GM12875 (cell line): Measurements from ENCODE around the gene PNKP.

ENCODE experiments used
- H3K4me3 ChIP-seq: one replicate; pipeline ENCODE4 v1.5.1; 2011; ENCODE audit warnings: low read depth, low read length, control low read depth
- CTCF ChIP-seq: IDR thresholded peaks from 2 replicates; pipeline ENCODE4 v1.5.1; 2011; ENCODE audit warnings: low read depth, mild to moderate bottlenecking, control low read depth, inconsistent platforms, low read length, moderate library complexity, borderline replicate concordance; ENCODE audit not compliant: insufficient read depth

The PNKP gene

GRCh38 chr19:49840321-49840720 lies 27.1 kb downstream of the PNKP start:
- TF ChIP-seq CTCF: no peak
- H3K4me3 ChIP-seq: no peak overlapping the region

- H3K4me3 ChIP-seq: no peak overlapping the region
- no peak for TF ChIP-seq CTCF
Measured at GRCh38 chr19:49839713-49840112, 27.7 kb downstream of the PNKP start.

GRCh38 chr19:49838885-49839588 lies 28.3 kb downstream of the PNKP start:
- no peak for TF ChIP-seq CTCF
- H3K4me3 ChIP-seq: no peak overlapping the region

GRCh38 chr19:49837425-49837824 lies 30.0 kb downstream of the PNKP start:
- no peak for TF ChIP-seq CTCF
- H3K4me3 ChIP-seq: no peak overlapping the region

- TF ChIP-seq CTCF: no peak
- H3K4me3 ChIP-seq: no peak overlapping the region
Measured at GRCh38 chr19:49837009-49837310, 30.4 kb downstream of the PNKP start.

- TF ChIP-seq CTCF: no peak
- H3K4me3 ChIP-seq: no peak overlapping the region
Measured at GRCh38 chr19:49836176-49837008, 31.0 kb downstream of the PNKP start.

GRCh38 chr19:49835562-49835961 lies 31.8 kb downstream of the PNKP start:
- TF ChIP-seq CTCF: no peak
- H3K4me3 ChIP-seq: no peak overlapping the region
